HG02571 (cell line): Measurements from ENCODE around the gene RBFOX2.

Experiments
- ATAC-seq: cut with Tn5 transposase; IDR thresholded peaks from one replicate; pipeline ENCODE4 v1.9.1; 2021; ENCODE audit warnings: mild to moderate bottlenecking, moderate library complexity; ENCODE audit not compliant: unreplicated experiment

The RBFOX2 gene

DNA sequence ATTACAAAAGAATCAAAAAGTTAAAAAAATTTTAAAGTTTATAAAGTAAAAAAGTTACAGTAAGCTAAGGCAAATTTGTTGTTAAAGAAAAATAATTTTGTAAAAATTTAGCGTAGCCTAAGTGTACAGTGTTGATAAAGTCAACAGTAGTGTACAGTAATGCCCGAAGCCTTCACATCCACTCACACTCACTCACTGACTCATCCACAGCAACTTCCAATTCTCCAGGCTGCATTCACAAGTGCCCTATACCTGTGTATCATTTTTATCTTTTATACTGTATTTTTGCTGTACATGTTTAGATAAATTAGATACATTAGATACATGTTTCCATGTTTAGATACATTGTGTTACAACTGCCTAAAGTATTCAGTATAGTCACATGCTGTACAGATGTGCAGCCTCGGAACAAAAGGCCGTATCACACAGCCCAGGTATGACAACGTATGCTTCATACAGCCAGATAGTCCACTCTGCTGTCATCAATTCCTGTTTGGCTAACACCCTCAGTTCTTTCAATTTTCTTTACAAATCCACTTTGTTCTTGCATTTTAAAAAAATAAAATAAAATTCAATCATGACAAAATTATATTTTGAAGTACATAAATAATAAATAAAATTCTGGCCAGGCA lies 80.7 kb downstream of the RBFOX2 start:
- no peak for ATAC-seq

- ATAC-seq, result no peak
Measured at GRCh38 chr22:35944458-35944857, 84.2 kb downstream of the RBFOX2 start.

GRCh38 chr22:35940166-35940565 lies 88.5 kb downstream of the RBFOX2 start:
- no peak for ATAC-seq

GRCh38 chr22:35938226-35938625 lies 90.4 kb downstream of the RBFOX2 start:
- ATAC-seq, result no peak

DNA sequence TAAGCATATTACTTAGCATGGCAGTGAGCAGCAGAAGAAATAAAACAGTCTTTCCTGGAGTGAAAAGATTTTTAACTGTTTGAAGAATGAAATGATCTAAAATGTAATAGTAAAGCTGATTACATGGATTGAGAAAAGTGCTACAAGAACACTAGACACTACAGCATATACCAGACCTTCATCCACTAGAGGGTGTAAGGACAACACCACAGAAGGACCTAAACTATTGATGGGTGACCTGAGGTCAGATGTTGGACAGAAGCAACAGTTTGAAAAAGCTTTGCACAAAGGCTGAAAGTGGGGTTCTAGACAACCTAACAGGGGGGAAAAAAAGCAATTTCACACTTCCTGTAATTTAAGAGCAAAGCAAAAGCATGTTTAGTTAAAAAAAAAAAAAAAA lies 97.7 kb downstream of the RBFOX2 start:
- no peak for ATAC-seq

GRCh38 chr22:35928285-35928798 lies 100.3 kb downstream of the RBFOX2 start:
- no peak for ATAC-seq

DNA sequence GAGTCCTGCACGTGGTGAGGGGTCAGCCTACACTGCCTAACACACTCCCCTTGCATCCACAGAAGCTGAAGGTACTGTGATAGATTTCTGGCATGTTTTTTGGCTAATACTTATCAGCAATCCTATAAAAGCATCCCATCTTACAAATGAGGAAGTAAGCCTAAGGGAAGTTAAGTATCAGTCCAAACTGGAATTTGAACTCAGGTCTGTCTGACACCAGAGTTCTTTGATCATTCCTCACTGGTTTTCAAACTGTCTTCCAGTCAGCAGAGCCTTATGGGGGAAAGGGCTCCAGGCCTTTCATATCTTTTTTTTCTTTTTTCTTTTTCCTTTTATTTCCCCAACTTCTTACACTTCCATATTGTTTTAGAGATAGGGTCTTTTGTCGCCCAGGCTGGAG lies 105.6 kb downstream of the RBFOX2 start:
- ATAC-seq, result no peak

DNA sequence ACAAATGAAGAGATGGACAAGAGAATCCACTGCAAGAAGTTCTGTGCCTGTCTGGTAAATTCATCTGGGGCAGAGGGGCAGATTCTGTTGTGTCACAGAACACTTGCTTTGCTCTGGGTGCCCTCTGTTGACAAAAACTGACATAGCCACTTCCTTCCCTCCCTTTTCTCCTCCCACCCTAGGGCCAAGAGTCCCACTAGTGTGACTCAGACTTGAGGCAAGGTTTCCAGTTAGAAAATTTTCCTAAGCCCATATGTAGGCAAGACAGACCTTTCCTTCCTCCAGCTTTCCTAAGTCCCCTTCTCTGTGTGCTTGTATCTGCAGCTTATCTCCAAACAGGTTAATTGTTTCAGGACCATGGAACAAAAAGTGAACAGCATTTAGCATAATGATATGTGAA lies 106.8 kb downstream of the RBFOX2 start:
- no peak for ATAC-seq

DNA sequence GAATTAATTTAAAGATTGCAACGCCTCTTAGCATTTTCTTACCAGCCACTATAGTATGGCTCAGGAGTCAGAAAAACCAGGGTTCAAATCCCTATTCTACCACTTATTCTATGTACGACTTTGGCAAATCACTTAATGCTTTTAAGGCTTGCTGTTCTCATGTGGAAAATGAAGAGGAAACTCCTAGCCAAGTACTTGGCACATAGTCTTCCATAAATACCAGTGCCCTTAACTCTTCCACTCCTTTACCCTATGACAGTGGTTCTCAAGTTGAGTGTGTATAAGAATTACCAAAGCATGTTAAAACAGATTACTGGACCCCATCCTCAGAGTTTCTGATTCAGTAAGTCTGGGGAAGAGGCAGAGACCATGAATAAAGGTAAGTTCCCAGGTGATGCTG lies 107.6 kb downstream of the RBFOX2 start:
- no peak for ATAC-seq

GRCh38 chr22:35919002-35919542 lies 109.6 kb downstream of the RBFOX2 start:
- no peak for ATAC-seq

DNA sequence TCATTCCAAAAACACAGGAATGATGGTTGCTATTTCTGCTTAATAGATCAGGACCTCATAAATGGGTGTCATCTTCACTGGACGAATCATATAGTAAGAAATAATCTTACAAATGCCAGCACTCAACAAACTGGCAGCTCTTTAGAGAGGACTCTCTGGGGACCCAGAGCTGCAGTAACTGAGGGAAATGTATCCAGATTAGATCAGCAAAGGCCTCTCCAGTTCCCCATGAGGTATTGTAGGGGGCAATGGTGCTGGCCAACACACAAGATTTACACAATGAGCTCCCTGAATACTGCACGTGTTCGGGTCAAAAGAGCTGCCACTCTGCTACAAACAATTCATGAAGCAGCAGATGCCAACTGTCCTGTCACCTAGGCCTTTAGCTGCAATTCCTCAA lies 110.2 kb downstream of the RBFOX2 start:
- ATAC-seq, result no peak

DNA sequence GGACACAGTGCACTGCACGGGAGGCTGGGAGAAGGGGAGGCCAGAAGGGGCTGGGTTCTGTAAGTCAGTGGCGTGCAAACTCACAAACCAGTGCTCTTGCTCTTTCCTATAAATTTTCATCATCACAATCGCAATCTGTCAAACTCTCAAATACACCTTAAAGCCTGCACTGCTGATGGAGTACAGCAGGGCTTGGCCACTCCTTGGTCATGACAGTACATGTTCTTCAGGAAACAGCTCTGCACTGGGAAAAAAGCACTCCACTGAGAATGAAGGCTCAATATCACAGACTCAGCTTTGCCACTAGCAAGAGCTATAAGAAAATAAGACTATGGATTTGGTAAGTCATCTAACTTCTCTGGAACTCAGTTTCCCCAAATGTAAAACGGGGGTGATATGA lies 111.0 kb downstream of the RBFOX2 start:
- no peak for ATAC-seq

- no peak for ATAC-seq
Measured at GRCh38 chr22:35915477-35916013, 113.1 kb downstream of the RBFOX2 start.

DNA sequence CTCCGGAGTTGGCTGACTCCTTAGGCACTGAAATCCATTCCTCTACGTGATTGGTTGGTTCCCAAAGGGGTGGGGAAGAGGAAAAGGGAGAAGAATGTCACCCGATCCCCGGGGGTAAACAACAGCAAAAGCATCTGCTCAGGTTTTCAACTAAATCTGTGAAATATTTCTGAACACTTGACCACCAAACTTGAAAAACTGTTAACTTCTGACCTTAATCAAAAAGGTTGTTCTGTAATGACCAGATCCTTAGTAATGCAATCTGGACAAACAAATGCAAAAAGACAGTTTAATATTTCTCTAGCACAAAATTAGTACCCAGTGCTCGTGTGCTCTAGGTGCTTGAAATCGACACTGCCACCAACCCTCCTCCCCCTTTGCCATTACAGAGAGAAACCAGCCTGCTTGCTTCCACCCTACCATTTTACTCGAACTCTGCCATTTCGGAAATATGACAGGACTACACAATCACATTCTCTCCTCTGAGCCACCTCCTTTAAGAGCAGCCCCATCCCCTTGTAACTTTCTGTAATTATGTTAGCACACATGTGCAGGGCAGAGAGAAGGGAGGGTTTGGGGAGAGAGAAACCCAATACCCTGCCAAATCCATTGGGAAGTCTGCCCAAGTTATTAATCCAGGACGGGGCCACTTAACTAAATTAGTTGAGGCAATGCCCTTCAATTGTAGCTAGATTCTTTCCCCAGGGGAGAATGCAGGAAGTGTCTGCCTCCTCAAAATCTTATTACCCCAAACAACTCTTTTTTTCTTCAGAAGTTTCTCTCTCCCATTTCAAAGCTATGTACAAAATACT lies 113.8 kb downstream of the RBFOX2 start:
- no peak for ATAC-seq

GRCh38 chr22:35914357-35914664 lies 114.3 kb downstream of the RBFOX2 start:
- no peak for ATAC-seq

DNA sequence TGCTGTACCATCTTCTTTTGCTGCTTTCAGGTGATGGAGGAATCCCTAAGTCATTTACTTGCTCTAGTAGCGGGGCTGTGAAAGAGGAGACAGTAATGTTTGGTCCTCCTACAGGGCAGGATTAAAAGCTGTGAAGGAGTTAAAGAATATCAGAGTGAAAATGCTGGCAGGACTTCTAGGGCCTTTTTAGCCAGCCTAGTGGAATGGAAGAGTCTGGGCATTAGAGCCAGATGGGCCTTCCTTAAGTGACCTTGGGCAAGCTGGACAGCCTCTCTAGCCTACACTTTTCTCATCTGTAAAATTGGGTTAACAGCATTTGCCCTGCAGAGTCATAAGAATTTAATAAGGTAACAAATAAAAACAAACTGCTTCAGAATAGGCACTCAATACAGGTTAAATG lies 114.7 kb downstream of the RBFOX2 start:
- no peak for ATAC-seq

DNA sequence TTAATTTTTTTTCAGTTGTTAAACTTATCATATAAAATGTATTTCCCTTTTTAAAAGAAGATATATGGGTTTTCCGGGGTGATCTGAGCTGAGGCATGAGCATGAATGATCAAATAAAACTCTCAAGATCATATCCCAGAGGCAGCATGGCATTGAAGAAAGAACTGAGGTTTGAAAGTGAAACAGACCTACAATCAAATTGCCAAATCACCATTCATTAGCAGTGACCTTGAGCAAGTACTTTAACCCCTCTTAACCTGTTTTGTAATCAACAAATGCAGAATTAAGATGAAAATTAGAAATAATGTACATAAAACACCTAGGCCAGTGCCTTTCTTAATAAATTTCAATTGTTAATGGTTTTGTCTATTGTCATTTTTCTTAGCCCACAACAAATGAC lies 116.0 kb downstream of the RBFOX2 start:
- ATAC-seq, result no peak

GRCh38 chr22:35911877-35912276 lies 116.7 kb downstream of the RBFOX2 start:
- ATAC-seq, result no peak

DNA sequence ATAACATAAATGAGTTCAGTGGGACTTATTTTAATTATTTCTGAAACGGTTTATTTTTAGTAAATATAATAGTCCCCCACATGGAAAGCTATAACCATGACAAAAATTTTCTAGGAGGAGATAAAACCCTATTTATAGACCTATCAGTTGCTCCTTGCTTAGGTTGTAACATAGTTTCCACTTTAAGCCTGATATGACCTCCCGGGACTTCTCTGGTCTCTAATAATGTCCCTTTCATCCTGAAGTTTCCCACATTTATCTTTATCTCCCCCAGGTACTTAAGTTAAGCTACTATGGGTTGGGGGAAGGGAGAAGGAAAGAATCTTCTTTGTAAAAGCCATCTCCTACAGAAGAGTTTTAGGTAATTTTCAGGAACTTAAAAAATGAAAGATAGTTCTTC lies 117.7 kb downstream of the RBFOX2 start:
- no peak for ATAC-seq

DNA sequence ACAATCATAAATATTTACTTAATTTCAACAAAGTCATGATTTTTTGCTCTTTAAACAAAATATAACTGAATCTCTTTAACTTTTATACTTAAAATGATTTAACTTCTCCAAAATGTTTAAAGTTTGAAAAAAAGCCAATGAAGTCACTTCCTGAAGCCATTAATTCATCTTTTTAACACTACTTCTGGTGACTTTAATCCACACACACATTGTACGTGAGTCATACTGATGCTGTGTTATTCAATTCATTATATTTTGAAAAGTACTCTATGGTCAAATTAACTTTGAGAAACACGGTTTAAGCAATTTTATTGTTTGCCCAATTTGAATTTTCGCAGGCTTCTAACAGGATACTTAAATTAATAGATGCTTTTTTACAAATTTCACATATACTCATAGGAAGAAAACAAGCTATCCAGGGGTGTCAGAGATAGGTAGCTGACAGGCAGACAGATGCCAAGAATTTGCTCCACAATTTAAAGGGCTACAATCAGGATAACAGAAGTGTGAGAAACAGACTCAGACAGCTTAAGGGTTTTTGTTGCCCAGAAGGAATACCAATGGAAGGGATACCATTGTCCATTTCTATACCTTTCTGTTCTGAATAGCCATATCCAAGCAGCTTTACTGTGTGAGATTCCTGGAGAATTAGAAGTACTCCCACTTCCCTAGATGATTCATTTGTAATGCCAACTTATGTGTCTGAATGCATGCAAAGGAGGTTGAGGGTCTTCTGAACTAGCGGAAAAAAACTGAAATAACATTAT lies 118.4 kb downstream of the RBFOX2 start:
- no peak for ATAC-seq

DNA sequence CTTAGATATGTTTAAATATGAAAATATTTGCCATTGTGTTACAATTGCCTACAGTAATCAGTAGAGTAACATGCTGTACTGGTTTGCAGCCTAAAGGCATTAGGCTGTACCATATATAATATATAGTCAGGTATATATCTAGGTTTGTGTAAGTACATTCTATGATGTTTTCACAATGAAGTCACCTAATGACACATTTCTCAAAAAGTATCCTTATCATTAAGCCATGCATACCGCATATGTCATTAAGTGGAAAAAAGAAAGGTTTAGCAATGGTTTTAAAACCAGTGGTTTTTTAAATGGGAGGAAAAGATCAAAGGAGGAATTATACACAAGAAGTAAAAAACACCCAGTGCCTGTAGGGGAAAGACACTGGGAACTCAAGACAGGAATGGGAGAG lies 122.7 kb downstream of the RBFOX2 start:
- ATAC-seq, result no peak
